Glutamatergic neuron (in vitro differentiated cells): ENCODE results near the gene CHD5. TPM values are rescaled to one million over a fixed set of nuclear protein-coding genes. Genes with fewer than 3 reads are reported as not detected.

Experiments used
- DNase-seq: peaks from one replicate; pipeline ENCODE4 v3.0.0; 2022
- H3K27ac Mint-ChIP-seq: one replicate; pipeline ENCODE4 v1.8.0; 2020; ENCODE audit warnings: mild to moderate bottlenecking, mixed read lengths, inconsistent platforms; ENCODE audit not compliant: unreplicated experiment
- H3K27me3 Mint-ChIP-seq: one replicate; pipeline ENCODE4 v1.8.0; 2020; ENCODE audit warnings: mild to moderate bottlenecking, moderate library complexity, mixed read lengths, inconsistent platforms; ENCODE audit not compliant: unreplicated experiment
- H3K36me3 Mint-ChIP-seq: one replicate; pipeline ENCODE4 v1.8.0; 2020; ENCODE audit warnings: mild to moderate bottlenecking, mixed read lengths, inconsistent platforms; ENCODE audit not compliant: unreplicated experiment
- H3K4me1 Mint-ChIP-seq: one replicate; pipeline ENCODE4 v1.8.0; 2020; ENCODE audit warnings: mild to moderate bottlenecking, low read depth, mixed read lengths, inconsistent platforms; ENCODE audit not compliant: unreplicated experiment
- H3K4me3 Mint-ChIP-seq: one replicate; pipeline ENCODE4 v1.8.0; 2020; ENCODE audit warnings: mild to moderate bottlenecking, mixed read lengths, inconsistent platforms; ENCODE audit not compliant: unreplicated experiment
- H3K9me3 Mint-ChIP-seq: one replicate; pipeline ENCODE4 v1.8.0; 2020; ENCODE audit warnings: mild to moderate bottlenecking, moderate library complexity, mixed read lengths, inconsistent platforms; ENCODE audit not compliant: unreplicated experiment
- CTCF ChIP-seq: fragments of 200-600 bp; sonication (generic); IDR thresholded peaks from one replicate; pipeline ENCODE4 v1.5.0; 2021; ENCODE audit not compliant: partially characterized antibody, unreplicated experiment
- total RNA-seq: library from RNA; stranded (reverse); fragmentation: NEBNext Ultra II Directional; extraction: Animal tissue kit (Norgen Biotek cat#: 25700); gene quantifications from one replicate; pipeline ENCODE4 v1.2.1, GENCODE V29; 2021; ENCODE audit not compliant: unreplicated experiment

The CHD5 gene
- total RNA-seq, 1 donor from 2014 or later: 0.96 TPM

GRCh38 chr1:6183520-6183989 is 3.4 kb upstream of the CHD5 start:
- Mint-ChIP-seq H3K4me1 (peaks cover 3% of the 10 kb centered on the region), H3K36me3 (no peaks in the 10 kb centered on the region), H3K27me3 (peaks cover 12% of the 10 kb centered on the region), H3K4me3 (no peak overlapping the region), H3K9me3 (peaks cover 4% of the 10 kb centered on the region), H3K27ac (peak overlapping the region; percentile 8)
- DNase-seq: no peak
- TF ChIP-seq CTCF: no peak

- Mint-ChIP-seq H3K36me3 (peaks cover 7% of the 10 kb centered on the region), H3K27me3 (peaks cover 21% of the 10 kb centered on the region), H3K4me3 (no peak overlapping the region), H3K27ac (no peak overlapping the region), H3K9me3 (peaks cover 7% of the 10 kb centered on the region), H3K4me1 (peaks cover 3% of the 10 kb centered on the region)
- no peak for TF ChIP-seq CTCF
- DNase-seq: no peak
Measured at GRCh38 chr1:6181347-6181770, 1.2 kb upstream of the CHD5 start.

GRCh38 chr1:6180707-6181311 is 688 bp upstream of the CHD5 start:
- TF ChIP-seq CTCF: no peak
- H3K9me3 Mint-ChIP-seq: peaks cover 7% of the 10 kb centered on the region
- H3K36me3 Mint-ChIP-seq: peaks cover 7% of the 10 kb centered on the region
- H3K27ac Mint-ChIP-seq: no peak overlapping the region
- peaks cover 21% of the 10 kb centered on the region for H3K27me3 Mint-ChIP-seq
- H3K4me3 Mint-ChIP-seq: no peak overlapping the region
- H3K4me1 Mint-ChIP-seq: peaks cover 3% of the 10 kb centered on the region
- no peak for DNase-seq

- DNase-seq: no peak
Measured at GRCh38 chr1:6179564-6180175, 451 bp downstream of the CHD5 start.

More at GRCh38 chr1:6179564-6180175, 451 bp downstream of the CHD5 start:
- no peak overlapping the region for H3K27ac Mint-ChIP-seq
- no peak overlapping the region for H3K4me3 Mint-ChIP-seq
- no peak for TF ChIP-seq CTCF
- peaks cover 3% of the 10 kb centered on the region for H3K4me1 Mint-ChIP-seq
- H3K36me3 Mint-ChIP-seq: peaks cover 7% of the 10 kb centered on the region
- H3K9me3 Mint-ChIP-seq: peaks cover 7% of the 10 kb centered on the region
- H3K27me3 Mint-ChIP-seq: peaks cover 21% of the 10 kb centered on the region
